ENCODE measurements around the gene RANBP3L. TPM values are rescaled to one million over a fixed set of nuclear protein-coding genes. Genes with fewer than 3 reads are reported as not detected.

Gene RANBP3L
- total and polyA plus RNA-seq, 9 of the 15 experiments (the other 6 are each of a cell fraction or from before 2014, with no cell fraction given), result 0.01 to 0.06 TPM; not detected in 7

DNA sequence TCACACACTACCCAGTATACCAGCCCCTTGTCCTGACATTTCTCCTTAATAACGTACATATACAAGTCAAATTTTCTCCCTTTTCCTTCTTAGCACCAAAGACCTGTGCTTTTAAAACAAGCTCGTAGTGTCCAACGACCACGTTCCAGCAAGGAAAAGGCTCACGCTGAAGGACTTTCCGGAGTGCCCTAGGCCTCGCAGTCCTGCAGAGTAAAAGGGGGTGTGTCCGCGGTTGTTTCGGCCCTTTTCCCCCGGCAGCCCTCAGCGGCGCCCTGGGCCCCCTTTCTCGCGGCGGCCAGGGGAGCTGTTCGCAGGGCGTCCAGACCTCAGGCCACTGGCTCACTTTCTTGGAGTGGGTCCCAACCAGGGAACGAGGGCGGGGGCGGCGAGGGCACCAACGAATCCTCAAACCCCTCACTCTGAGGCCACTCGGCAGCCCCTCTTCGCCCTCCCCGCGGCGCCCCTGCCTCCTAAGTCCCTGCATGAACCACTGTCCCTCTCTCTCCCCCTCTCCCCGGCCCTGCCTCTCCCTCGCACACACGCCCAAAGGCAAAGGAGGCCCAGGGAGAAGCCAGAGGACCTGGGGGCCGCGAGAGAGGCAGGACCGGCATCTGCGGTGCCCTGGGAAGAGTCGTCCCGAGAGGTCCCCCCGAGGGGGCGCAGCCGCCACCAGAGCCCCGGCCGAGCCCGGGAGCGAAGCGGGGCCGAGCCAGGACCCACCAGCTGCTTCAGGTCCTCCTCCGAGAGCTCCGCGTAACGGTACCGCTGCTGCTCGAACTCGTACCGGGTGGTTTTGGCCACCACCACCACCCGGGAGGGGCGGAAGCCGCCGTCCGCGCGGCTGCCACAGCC, 60.7 kb downstream of the RANBP3L start (continued):
- no peak for TF ChIP-seq ZBTB26 (CRISPR knock-in tag; IDR thresholded peaks at IDR 0.05)
- TF ChIP-seq, protein P1, sequence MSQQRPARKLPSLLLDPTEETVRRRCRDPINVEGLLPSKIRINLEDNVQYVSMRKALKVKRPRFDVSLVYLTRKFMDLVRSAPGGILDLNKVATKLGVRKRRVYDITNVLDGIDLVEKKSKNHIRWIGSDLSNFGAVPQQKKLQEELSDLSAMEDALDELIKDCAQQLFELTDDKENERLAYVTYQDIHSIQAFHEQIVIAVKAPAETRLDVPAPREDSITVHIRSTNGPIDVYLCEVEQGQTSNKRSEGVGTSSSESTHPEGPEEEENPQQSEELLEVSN (IDR thresholded peaks at IDR 0.05; ENCODE audit: borderline replicate concordance in 1 of 2, extremely low read depth in 1 of 2, insufficient read depth in 1 of 2, insufficient read length in 1 of 2, low read depth in 1 of 2, low read length in 1 of 2, poor library complexity in 1 of 2, severe bottlenecking in 1 of 2), result peak in 1 of 2 experiments; percentile 52
- TF ChIP-seq CREM (IDR thresholded peaks at IDR 0.05; ENCODE audit: low read depth), result peak; percentile 32; the same call in 1 of the 2 replicates
- TF ChIP-seq, protein P2, sequence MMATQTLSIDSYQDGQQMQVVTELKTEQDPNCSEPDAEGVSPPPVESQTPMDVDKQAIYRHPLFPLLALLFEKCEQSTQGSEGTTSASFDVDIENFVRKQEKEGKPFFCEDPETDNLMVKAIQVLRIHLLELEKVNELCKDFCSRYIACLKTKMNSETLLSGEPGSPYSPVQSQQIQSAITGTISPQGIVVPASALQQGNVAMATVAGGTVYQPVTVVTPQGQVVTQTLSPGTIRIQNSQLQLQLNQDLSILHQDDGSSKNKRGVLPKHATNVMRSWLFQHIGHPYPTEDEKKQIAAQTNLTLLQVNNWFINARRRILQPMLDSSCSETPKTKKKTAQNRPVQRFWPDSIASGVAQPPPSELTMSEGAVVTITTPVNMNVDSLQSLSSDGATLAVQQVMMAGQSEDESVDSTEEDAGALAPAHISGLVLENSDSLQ (IDR thresholded peaks at IDR 0.05), result no peak
- TF ChIP-seq, protein P3, sequence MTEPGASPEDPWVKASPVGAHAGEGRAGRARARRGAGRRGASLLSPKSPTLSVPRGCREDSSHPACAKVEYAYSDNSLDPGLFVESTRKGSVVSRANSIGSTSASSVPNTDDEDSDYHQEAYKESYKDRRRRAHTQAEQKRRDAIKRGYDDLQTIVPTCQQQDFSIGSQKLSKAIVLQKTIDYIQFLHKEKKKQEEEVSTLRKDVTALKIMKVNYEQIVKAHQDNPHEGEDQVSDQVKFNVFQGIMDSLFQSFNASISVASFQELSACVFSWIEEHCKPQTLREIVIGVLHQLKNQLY (CRISPR knock-in tag; conservative IDR thresholded peaks at IDR 0.05), result no peak
- no peak for TF ChIP-seq ZNF324 (CRISPR knock-in tag; IDR thresholded peaks at IDR 0.05)
- 0 out of 2 replicates have a peak, but pooled peaks have one; percentile 45 for TF ChIP-seq DIDO1 (tag; IDR thresholded peaks at IDR 0.05; ENCODE audit: low read depth)
- no peak for TF ChIP-seq ZNF589 (CRISPR knock-in tag; IDR thresholded peaks at IDR 0.05; ENCODE audit: low read depth)
- TF ChIP-seq TBL1XR1 (IDR thresholded peaks at IDR 0.05; ENCODE audit: low read length in 2 of 2), result 0 out of 4 replicates have a peak, but pooled peaks of 1 of the 2 experiments have one; percentile 16
- no peak for TF ChIP-seq SP2 (IDR thresholded peaks at IDR 0.05; ENCODE audit: extremely low read depth, low read depth, low read length, poor library complexity, severe bottlenecking)
- TF ChIP-seq HEY1 (CRISPR knock-in tag; IDR thresholded peaks at IDR 0.05; ENCODE audit: borderline replicate concordance), result no peak
- no peak for TF ChIP-seq MXD1 (CRISPR knock-in tag; IDR thresholded peaks at IDR 0.05; ENCODE audit: borderline replicate concordance, poor library complexity, severe bottlenecking)
- TF ChIP-seq MLLT1 (IDR thresholded peaks at IDR 0.05), result peak; percentile 50 to 78; a peak in 1 of 4 replicates
- no peak for TF ChIP-seq ZNF449 (CRISPR knock-in tag; IDR thresholded peaks at IDR 0.05)
- peak; percentile 86; the same call in 1 of the 2 replicates for TF ChIP-seq ZNF165 (CRISPR knock-in tag; IDR thresholded peaks at IDR 0.05; ENCODE audit: borderline replicate concordance)
- TF ChIP-seq KDM2B (CRISPR knock-in tag; IDR thresholded peaks at IDR 0.05), result 0 out of 2 replicates have a peak, but pooled peaks have one; percentile 16
- no peak; the same call in 1 of the 2 replicates for TF ChIP-seq GTF2E2 (tag; IDR thresholded peaks at IDR 0.05)

All from K562 (cell line).